Measurements from ENCODE around the gene CABYR.

- TF ChIP-seq ZNF274 (IDR thresholded peaks at IDR 0.05; ENCODE audit: low read depth, low read length) (no peak), SUZ12 (IDR thresholded peaks at IDR 0.05; ENCODE audit: extremely low read depth, insufficient read depth, insufficient read length) (no peak), YY1 (IDR thresholded peaks at IDR 0.05; ENCODE audit: insufficient read depth, insufficient read length) (no peak)
These were observed 38.8 kb downstream of the CABYR start for GRCh38 chr18:24177499-24178133.

All from NT2/D1 (cell line).